Activated CD8-positive, alpha-beta memory T cell treated with anti-CD3 and anti-CD28 coated beads, Interleukin-2, amount 10 ng/mL, durations not matched to agents 7 days and 5 days (primary cell): ENCODE results near the gene AOPEP. TPM values are rescaled to one million over a fixed set of nuclear protein-coding genes. Genes with fewer than 3 reads are reported as not detected.

ENCODE experiments used
- ATAC-seq: fragments of 150-1000 bp; cut with Tn5 transposase; one replicate; pipeline ENCODE4 v1.10.0; 2021; ENCODE audit warnings: moderate library complexity
- CTCF ChIA-PET: fragments of 350-600 bp; sonication (Branson Sonifier 250); formaldehyde crosslinking; loops from one replicate; lab custom pipeline; 2021; ENCODE audit warnings: antibody characterized with exemption; lab: Charles Lee
- DNase-seq: peaks from one replicate; pipeline ENCODE4 v3.0.0-alpha.2; 2020
- H3K27ac Mint-ChIP-seq: one replicate; pipeline ENCODE4 v1.8.0; 2021; ENCODE audit warnings: mild to moderate bottlenecking, mixed read lengths
- H3K27me3 Mint-ChIP-seq: one replicate; pipeline ENCODE4 v1.8.0; 2021; ENCODE audit warnings: mixed read lengths
- H3K36me3 Mint-ChIP-seq: one replicate; pipeline ENCODE4 v1.8.0; 2021; ENCODE audit warnings: mild to moderate bottlenecking, mixed read lengths
- H3K4me1 Mint-ChIP-seq: one replicate; pipeline ENCODE4 v1.8.0; 2021; ENCODE audit warnings: mixed read lengths
- H3K4me3 Mint-ChIP-seq: one replicate; pipeline ENCODE4 v1.8.0; 2021; ENCODE audit warnings: mild to moderate bottlenecking, moderate library complexity, mixed read lengths
- H3K9me3 Mint-ChIP-seq: one replicate; pipeline ENCODE4 v1.8.0; 2022; ENCODE audit warnings: low read depth, mixed read lengths
- total RNA-seq, 2 experiments: library from RNA; stranded (reverse); gene quantifications; one replicate each; pipeline ENCODE4 v1.2.3, GENCODE V29; 2021

The AOPEP gene
- total RNA-seq, 2 experiments from 2014 or later: 9.8 to 13.7 TPM

DNA sequence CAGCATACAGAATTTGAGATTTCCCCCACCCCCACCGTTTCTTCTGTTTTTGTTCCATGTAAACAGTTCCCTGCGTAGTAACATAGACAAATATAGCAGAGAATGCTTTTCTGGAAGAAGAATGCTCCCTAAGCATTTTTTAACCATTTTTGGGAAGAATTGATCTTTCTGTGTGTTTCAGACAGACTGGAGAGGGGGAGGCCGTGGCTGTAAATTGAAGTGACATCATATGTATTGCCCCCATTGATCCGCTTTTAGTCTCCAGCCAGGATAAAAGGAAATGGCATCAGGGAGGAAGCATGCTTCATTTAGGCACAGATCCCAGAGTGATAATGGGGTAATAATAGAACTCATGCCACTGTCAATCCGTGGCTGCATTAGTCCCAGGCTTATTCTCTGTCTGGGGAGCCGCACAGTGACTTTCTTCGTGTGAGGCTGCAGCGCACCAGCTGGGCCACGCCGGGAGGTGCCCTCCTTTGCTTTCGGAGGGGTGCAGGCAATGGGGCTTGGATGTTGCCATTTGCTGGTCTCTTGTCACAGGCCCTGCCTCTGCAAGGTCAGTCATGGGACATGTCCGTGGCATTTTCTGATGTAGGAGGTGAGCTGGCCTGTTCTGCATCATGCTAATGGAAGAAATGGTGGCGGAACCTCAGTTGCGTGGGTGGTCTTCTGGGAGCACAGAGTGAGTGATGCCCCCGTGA lies 329.5 kb downstream of the AOPEP start:
- no peak for DNase-seq
- no peak for ATAC-seq
- H3K4me1 Mint-ChIP-seq: no peaks in the 10 kb centered on the region
- H3K27me3 Mint-ChIP-seq: no peaks in the 10 kb centered on the region
- CTCF ChIA-PET: interaction anchor here (1.3 kb wide), 1 partner anchor 72 kb away, joined by 3 read pairs; no protein-coding TSS in a partner anchor
- H3K36me3 Mint-ChIP-seq: no peaks in the 10 kb centered on the region
- no peaks in the 10 kb centered on the region for H3K9me3 Mint-ChIP-seq
- no peak overlapping the region for H3K4me3 Mint-ChIP-seq
- no peak overlapping the region for H3K27ac Mint-ChIP-seq

DNA sequence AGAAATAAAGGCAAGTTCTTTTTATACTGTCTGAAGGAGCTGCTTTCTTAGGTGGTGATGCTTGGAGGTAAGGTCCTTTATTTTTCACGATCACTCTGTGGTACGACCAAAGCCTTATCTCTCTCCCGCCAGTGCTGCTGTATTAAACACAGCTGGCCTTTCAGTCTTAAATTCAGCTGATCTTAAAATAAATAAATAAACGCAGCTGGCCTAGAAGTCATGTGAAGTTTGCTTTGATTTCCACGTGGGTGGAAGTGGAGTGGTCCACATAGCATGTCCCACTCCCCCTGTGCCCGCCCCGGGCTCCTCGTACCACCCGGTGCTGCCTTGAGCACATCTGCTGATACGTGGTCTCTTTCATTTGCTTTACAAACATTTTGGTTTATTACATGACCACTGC lies 330.6 kb downstream of the AOPEP start:
- no peak for ATAC-seq
- Mint-ChIP-seq H3K36me3 (no peaks in the 10 kb centered on the region), H3K9me3 (no peaks in the 10 kb centered on the region), H3K27ac (no peak overlapping the region), H3K27me3 (no peaks in the 10 kb centered on the region), H3K4me1 (no peaks in the 10 kb centered on the region), H3K4me3 (no peak overlapping the region)
- DNase-seq: no peak
- CTCF ChIA-PET: interaction anchor here (1.3 kb wide), 1 partner anchor 70 kb away, joined by 3 read pairs; no protein-coding TSS in a partner anchor

DNA sequence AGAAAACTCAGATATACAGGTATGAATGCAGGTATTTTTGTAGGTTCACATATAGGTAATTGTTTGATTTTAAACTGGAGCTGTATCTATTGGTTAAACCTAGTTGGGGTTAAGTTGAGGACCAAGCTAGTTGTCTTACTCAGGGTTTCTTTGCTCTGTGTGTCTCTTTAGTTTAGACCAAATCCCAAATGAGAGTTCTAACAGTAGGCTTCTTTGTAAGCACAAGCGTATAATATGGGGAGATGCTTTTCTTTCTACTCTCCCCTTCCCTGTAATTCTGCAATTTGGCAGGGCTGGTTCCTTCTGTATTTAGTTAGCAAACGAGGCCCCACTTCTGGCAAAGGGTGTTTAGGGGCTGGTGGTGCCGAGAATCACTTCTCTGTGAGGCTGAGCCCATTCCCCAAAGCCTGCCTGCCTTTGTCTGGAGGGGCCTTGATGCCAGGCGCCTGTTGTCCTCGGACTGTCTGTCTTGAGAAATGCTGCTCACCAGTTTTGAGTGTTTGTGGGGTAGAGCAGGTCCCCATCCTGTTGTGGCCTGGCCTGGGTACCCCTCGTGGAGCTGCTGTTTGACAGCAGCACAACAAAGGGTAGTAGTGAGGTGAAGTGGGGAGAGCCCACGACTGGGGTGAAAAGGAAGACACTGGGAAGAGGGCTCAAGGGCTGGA lies 331.8 kb downstream of the AOPEP start:
- no peak overlapping the region for H3K27ac Mint-ChIP-seq
- ATAC-seq: no peak
- no peak overlapping the region for H3K4me3 Mint-ChIP-seq
- DNase-seq: no peak
- H3K36me3 Mint-ChIP-seq: no peaks in the 10 kb centered on the region
- no peaks in the 10 kb centered on the region for H3K27me3 Mint-ChIP-seq
- CTCF ChIA-PET: no interaction called here
- no peaks in the 10 kb centered on the region for H3K4me1 Mint-ChIP-seq
- no peaks in the 10 kb centered on the region for H3K9me3 Mint-ChIP-seq

DNA sequence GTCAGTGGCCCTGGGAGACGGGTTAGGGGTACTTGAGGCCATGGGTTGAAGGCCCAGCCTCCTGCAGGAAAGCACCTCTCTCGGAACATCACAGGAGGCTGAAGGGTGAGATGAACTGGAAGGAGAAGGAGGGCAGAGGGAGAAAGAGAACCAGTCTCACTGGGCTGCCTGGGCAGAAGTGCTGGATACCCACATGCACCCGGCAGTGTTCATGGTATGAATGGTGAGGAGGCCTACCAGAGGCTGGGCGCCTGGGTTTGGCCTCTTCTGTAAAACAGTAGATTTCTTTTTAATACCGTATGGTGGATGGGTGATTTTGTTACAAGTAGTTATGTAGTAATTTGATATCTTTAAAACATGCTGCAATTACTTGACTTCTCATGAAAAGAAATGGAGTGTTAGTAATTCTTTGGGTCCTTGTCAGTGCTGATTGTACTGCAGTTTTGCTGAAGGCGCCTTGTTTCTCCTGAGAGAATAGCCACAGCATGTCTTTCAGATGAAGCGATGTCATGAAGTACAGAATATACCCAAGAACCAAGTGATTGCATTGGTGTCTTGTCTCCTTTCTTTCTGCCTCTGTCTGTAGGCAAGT lies 332.4 kb downstream of the AOPEP start:
- H3K27ac Mint-ChIP-seq: no peak overlapping the region
- H3K4me3 Mint-ChIP-seq: no peak overlapping the region
- DNase-seq: no peak
- no peaks in the 10 kb centered on the region for H3K9me3 Mint-ChIP-seq
- H3K4me1 Mint-ChIP-seq: no peaks in the 10 kb centered on the region
- no peak for ATAC-seq
- CTCF ChIA-PET: no interaction called here
- no peaks in the 10 kb centered on the region for H3K27me3 Mint-ChIP-seq
- H3K36me3 Mint-ChIP-seq: no peaks in the 10 kb centered on the region

DNA sequence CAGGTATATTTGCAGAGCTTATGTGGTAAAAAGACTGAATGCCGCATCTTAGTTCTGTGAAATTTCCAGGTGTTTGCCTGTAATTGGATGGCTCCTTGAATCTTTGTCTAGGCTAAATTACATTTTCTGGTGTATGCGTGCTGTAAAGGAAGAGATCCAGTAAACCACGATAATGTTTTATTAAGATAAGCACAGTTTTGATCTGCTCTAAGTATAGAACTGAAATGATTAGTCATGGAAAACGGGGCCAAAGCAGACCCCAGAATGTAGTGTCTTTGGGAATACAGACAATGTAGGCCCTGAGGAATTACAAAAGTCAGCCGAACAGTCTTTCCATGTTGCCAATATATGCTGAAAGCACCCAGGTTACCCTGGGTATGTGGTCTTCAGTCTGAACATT lies 333.7 kb downstream of the AOPEP start:
- Mint-ChIP-seq H3K9me3 (no peaks in the 10 kb centered on the region), H3K36me3 (no peaks in the 10 kb centered on the region), H3K27me3 (no peaks in the 10 kb centered on the region), H3K4me3 (no peak overlapping the region), H3K4me1 (no peaks in the 10 kb centered on the region), H3K27ac (no peak overlapping the region)
- DNase-seq (no peak), ATAC-seq (no peak)
- CTCF ChIA-PET: no interaction called here

DNA sequence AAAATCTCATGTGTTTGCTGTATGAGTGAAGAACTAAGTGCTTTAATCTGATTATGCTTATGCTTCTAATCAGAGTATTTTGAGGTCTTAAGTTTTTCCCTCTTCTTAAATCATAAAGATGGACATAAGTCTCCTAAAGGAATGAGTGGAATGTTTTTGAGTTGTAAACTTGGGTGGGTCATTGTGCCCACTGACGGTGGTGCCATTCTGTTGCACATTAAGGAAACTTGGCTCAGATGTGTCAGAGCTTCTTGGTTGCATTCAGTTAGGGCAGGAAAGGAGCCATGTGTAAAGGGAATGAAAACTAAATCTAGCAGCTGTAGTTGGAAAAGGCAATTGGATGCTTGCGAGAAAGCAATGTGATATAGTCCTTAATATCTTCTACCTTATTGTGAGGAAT lies 334.4 kb downstream of the AOPEP start:
- ATAC-seq (no peak), DNase-seq (no peak)
- Mint-ChIP-seq H3K4me3 (no peak overlapping the region), H3K4me1 (no peaks in the 10 kb centered on the region), H3K27me3 (no peaks in the 10 kb centered on the region), H3K36me3 (no peaks in the 10 kb centered on the region), H3K9me3 (no peaks in the 10 kb centered on the region), H3K27ac (no peak overlapping the region)
- CTCF ChIA-PET: interaction anchor here (1.1 to 1.7 kb wide), 2 partner anchors 10 to 67 kb away, joined by 3 to 5 read pairs; no protein-coding TSS in a partner anchor

DNA sequence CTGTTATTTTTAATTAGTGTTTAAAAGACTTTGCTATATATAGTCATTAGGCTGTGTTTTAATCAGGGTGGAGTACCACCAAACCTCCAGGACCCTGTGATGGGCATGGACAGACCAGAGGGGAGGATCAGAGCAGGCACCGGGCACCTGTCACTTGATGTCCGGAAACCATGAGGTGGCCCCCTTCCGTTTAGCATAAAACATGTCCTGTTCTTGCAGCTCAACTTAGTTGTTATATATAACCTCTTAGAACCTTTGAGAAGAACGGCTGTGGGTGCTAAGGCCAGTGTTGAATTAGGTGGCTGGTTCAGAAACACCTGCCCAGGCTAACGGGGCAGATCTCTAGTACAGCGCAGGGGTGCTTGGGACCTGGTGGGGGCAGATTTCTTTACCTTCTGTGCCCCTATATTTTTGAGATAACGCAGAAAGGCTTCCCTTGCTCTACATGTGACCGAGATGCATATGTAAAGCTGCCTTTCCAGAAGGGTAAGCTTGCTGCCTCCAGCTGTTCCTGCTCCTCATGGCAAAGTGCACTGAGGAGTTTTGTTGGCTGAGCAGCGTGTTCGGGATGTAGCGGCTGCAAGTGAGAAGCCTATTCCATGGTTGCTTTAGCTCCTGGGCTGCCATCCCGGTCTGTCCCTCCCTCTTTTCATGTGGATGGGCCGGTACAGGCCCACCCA lies 335.6 kb downstream of the AOPEP start:
- Mint-ChIP-seq H3K36me3 (no peaks in the 10 kb centered on the region), H3K4me1 (no peaks in the 10 kb centered on the region), H3K4me3 (no peak overlapping the region), H3K27me3 (no peaks in the 10 kb centered on the region), H3K9me3 (no peaks in the 10 kb centered on the region), H3K27ac (no peak overlapping the region)
- no peak for DNase-seq
- CTCF ChIA-PET: interaction anchor here (1.1 to 1.7 kb wide), 3 partner anchors 9 to 106 kb away, joined by 3 to 5 read pairs (median 3); no protein-coding TSS in a partner anchor
- ATAC-seq: no peak

DNA sequence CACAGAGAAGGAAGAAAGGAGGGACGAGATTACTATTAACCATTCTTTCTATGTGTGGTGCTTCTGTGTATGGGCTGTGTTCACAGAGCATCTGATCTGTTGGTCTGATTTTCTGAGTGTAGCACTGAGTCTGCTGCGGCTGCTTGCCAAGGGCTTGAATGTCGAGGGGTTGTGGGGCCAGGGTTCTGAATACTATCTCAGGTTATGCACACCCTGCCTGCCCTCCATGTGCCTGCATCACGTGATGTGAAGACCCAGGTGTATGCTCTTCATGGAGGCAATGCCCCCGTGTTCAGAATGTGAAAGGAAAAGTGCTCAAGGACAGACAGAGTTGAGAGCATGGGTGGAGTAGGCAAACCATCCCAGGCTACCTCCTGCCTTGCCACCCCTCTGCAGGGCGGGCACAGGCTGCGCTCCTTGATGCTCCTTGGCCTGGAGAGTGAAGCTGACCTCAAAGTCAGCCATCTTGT lies 336.1 kb downstream of the AOPEP start:
- H3K4me1 Mint-ChIP-seq: no peaks in the 10 kb centered on the region
- no peak overlapping the region for H3K27ac Mint-ChIP-seq
- H3K36me3 Mint-ChIP-seq: no peaks in the 10 kb centered on the region
- no peaks in the 10 kb centered on the region for H3K27me3 Mint-ChIP-seq
- ATAC-seq (no peak), DNase-seq (no peak)
- H3K9me3 Mint-ChIP-seq: no peaks in the 10 kb centered on the region
- CTCF ChIA-PET: no interaction called here
- no peak overlapping the region for H3K4me3 Mint-ChIP-seq

DNA sequence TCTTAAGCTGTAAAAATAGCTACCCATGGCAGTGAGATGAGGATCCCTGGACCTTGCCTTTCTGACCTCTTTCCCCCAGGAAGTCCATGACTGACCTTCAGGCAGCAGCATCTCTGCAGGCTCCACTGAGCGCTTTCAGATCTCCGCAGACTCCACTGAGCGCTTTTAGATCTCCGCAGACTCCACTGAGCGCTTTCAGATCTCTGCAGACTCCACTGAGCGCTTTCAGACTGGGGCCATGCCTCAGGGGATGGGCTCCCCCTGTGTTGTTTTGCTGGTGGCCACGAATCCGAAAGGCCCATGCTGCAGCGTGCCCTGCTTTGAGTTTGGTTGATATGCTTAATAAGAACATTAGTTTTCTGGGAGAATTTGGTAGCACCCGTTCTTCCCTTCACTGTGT lies 336.8 kb downstream of the AOPEP start:
- H3K36me3 Mint-ChIP-seq: no peaks in the 10 kb centered on the region

DNA sequence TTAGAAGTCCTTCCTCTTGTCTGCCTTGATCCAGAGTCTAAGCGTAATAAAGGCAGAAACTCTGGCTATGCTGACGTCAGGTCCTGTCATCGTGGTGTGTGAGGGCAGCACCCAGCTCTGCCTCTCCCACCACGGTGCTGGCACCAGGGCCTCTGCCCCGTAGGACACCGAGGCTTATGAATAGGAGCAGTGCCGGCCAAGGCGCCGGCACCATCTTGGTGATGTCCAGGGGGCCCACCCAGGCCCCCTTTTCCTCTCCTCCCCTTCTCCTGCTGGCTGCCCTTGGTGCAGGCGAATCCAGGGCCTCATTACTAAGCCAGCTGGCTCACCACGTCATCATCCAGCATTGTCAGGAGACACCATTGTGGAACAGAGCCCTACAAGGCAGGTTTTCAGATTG lies 338.7 kb downstream of the AOPEP start:
- no peak overlapping the region for H3K27ac Mint-ChIP-seq
- no peaks in the 10 kb centered on the region for H3K36me3 Mint-ChIP-seq
- CTCF ChIA-PET: no interaction called here
- no peaks in the 10 kb centered on the region for H3K4me1 Mint-ChIP-seq
- ATAC-seq (no peak), DNase-seq (no peak)
- no peak overlapping the region for H3K4me3 Mint-ChIP-seq
- no peaks in the 10 kb centered on the region for H3K9me3 Mint-ChIP-seq
- no peaks in the 10 kb centered on the region for H3K27me3 Mint-ChIP-seq

More for the DNA sequence above, 336.8 kb downstream of the AOPEP start:
- CTCF ChIA-PET: no interaction called here
- DNase-seq (no peak), ATAC-seq (no peak)
- no peak overlapping the region for H3K4me3 Mint-ChIP-seq
- no peak overlapping the region for H3K27ac Mint-ChIP-seq
- H3K4me1 Mint-ChIP-seq: no peaks in the 10 kb centered on the region
- H3K9me3 Mint-ChIP-seq: no peaks in the 10 kb centered on the region
- H3K27me3 Mint-ChIP-seq: no peaks in the 10 kb centered on the region

DNA sequence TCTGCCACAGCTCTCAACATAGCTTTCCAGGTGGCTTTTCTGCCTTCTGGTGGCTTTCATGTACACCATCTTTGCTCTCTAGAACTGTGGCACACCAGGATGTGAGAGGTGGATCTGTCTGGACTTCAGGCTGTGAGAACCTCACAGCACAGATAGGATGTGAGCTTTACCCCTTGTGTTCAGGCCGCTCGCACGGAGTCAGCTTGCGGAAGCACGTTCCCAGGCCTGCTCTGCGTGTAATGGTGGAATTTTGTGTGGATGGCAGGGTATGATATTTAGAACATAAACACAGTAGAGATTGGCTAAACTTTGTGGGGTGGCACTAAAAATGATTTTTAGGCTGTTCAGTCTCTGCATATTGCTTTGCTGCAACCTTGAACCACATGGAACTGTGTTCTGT lies 340.6 kb downstream of the AOPEP start:
- Mint-ChIP-seq H3K27me3 (no peaks in the 10 kb centered on the region), H3K4me3 (no peak overlapping the region), H3K27ac (no peak overlapping the region), H3K9me3 (no peaks in the 10 kb centered on the region), H3K36me3 (no peaks in the 10 kb centered on the region), H3K4me1 (no peaks in the 10 kb centered on the region)
- no peak for ATAC-seq
- CTCF ChIA-PET: no interaction called here
- DNase-seq: no peak

DNA sequence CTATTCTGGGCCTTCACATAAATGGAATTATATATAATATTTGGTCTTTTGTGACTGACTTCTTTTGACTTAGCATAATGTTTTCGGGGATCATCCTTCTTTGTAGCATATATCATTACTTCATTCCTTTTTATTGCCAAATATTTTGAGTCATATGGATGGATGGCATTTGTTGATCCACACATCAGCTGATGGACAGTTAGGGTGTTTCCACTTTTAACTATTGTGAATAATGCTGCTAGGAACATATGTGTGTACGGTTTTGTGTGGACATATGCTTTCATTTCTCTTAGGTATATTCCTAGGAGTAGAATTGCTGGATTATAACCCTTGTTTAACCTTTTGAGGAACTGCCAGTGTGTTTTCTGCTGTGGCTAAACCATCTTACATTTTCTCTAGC lies 341.4 kb downstream of the AOPEP start:
- Mint-ChIP-seq H3K4me3 (no peak overlapping the region), H3K36me3 (no peaks in the 10 kb centered on the region), H3K4me1 (no peaks in the 10 kb centered on the region), H3K27me3 (no peaks in the 10 kb centered on the region), H3K9me3 (no peaks in the 10 kb centered on the region), H3K27ac (no peak overlapping the region)
- ATAC-seq (no peak), DNase-seq (no peak)
- CTCF ChIA-PET: no interaction called here

DNA sequence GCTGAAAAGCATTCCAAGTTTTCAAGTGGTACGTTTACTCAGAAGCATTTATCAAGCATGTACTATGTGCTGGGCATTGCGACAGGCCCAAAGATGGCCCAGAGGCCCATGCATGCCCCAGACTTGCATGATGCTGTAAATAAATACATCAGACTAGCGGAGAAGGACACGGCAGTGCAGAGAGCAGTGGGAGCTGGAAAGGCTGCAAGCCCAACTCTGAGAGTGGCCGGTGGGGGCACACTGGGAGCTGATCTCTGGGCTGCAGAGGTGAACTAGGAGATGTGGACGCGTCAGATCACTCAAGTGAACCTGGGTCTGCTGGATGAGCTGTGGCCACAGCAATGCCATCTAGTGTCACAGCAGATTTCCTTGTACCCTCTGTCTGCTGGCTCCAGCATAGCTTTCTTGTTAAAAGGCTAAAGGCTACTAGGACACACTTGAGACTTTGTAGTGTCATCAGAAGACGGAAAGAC lies 344.1 kb downstream of the AOPEP start:
- no peak overlapping the region for H3K4me3 Mint-ChIP-seq
- H3K27ac Mint-ChIP-seq: no peak overlapping the region
- H3K27me3 Mint-ChIP-seq: no peaks in the 10 kb centered on the region
- CTCF ChIA-PET: interaction anchor here (1.0 kb wide), 2 partner anchors 9 to 61 kb away, joined by 3 read pairs; no protein-coding TSS in a partner anchor
- ATAC-seq (no peak), DNase-seq (no peak)
- no peaks in the 10 kb centered on the region for H3K9me3 Mint-ChIP-seq
- H3K4me1 Mint-ChIP-seq: no peaks in the 10 kb centered on the region
- H3K36me3 Mint-ChIP-seq: no peaks in the 10 kb centered on the region
